Germinal center (tissue), 1 donor: ENCODE measurements around the gene ACTR2.
"Not testable (repeated sequence)": the region's sequence is repeated elsewhere in the genome, so short reads cannot be mapped to it uniquely, and the experiment has no call there.

Experiments
- DNase-seq: peaks from one replicate; pipeline ENCODE4 v3.0.0; 2012; ENCODE audit warnings: mixed read lengths, low spot score

Gene ACTR2

GRCh38 chr2:65313126-65313953 is 85.7 kb downstream of the ACTR2 start:
- no peak for DNase-seq

GRCh38 chr2:65313954-65314256 is 86.3 kb downstream of the ACTR2 start:
- DNase-seq: no peak

GRCh38 chr2:65314801-65315441 is 87.3 kb downstream of the ACTR2 start:
- no peak for DNase-seq

GRCh38 chr2:65316072-65316471 is 88.4 kb downstream of the ACTR2 start:
- no peak for DNase-seq

- not testable (repeated sequence) for DNase-seq
Measured at GRCh38 chr2:65317351-65317750, 89.7 kb downstream of the ACTR2 start.

- DNase-seq: no peak
Measured at GRCh38 chr2:65317841-65318240, 90.2 kb downstream of the ACTR2 start.

- no peak for DNase-seq
Measured at GRCh38 chr2:65319072-65319673, 91.5 kb downstream of the ACTR2 start.

- DNase-seq: no peak
Measured at GRCh38 chr2:65319674-65320041, 92.0 kb downstream of the ACTR2 start.

- DNase-seq: no peak
Measured at GRCh38 chr2:65320042-65320725, 92.6 kb downstream of the ACTR2 start.
